ENCODE measurements around the gene TNNT2. TPM values are rescaled to one million over a fixed set of nuclear protein-coding genes. Genes with fewer than 3 reads are reported as not detected.

The TNNT2 gene
- total and polyA plus RNA-seq, 12 donors: 5,905 to 31,279 (median 7,605) TPM

- no peaks in the 10 kb centered on the region for H3K9me3 ChIP-seq
- no peak for TF ChIP-seq CTCF (IDR thresholded peaks at IDR 0.05)
- H3K36me3 ChIP-seq: peaks cover 0 to 69% (median 19%) of the 10 kb centered on the region in 9 donors
- peaks cover 0 to 38% (median 5%) of the 10 kb centered on the region in 9 donors for H3K4me1 ChIP-seq
- ATAC-seq (no peak), DNase-seq (no peak)
- 75 to 81% methylated on average over 7 of the region's 7 CpGs for WGBS, 2 donors
- intact Hi-C loops (cut with DNase I): loop anchor here in 5 of 10 donors (2.0 to 5.0 kb wide), 2 partner anchors 106 to 108 kb away; no protein-coding TSS in a partner anchor
- no peak overlapping the region for H3K4me3 ChIP-seq
- no peak overlapping the region for H3K27ac ChIP-seq
- H3K27me3 ChIP-seq: no peaks in the 10 kb centered on the region
Measured at GRCh38 chr1:201360486-201360885, 17.0 kb downstream of the TNNT2 start.

- no peaks in the 10 kb centered on the region for H3K27me3 ChIP-seq
- H3K36me3 ChIP-seq: peaks cover 0 to 63% (median 15%) of the 10 kb centered on the region in 9 donors
- no peak for TF ChIP-seq CTCF (IDR thresholded peaks at IDR 0.05)
- ATAC-seq: no peak
- H3K4me3 ChIP-seq: no peak overlapping the region
- intact Hi-C loops (cut with DNase I): loop anchor here in 7 of 10 donors (2.0 to 10.0 kb wide), 4 partner anchors 45 to 108 kb away; no protein-coding TSS in a partner anchor
- peak overlapping the region in 2 of 10 donors; percentile 2 to 25 for H3K27ac ChIP-seq
- 81 to 82% methylated on average over 2 of the region's 2 CpGs for WGBS, 2 donors
- no peak for DNase-seq
- peaks cover 0 to 39% (median under 1%) of the 10 kb centered on the region in 9 donors for H3K4me1 ChIP-seq
- no peaks in the 10 kb centered on the region for H3K9me3 ChIP-seq
Measured at GRCh38 chr1:201359873-201360210, 17.6 kb downstream of the TNNT2 start.

GRCh38 chr1:201359031-201359872 is 18.2 kb downstream of the TNNT2 start:
- peaks cover 0 to 34% (median 0%) of the 10 kb centered on the region in 9 donors for H3K4me1 ChIP-seq
- ATAC-seq: no peak
- peaks cover 0 to 57% (median 15%) of the 10 kb centered on the region in 9 donors for H3K36me3 ChIP-seq
- H3K9me3 ChIP-seq: no peaks in the 10 kb centered on the region
- 63 to 69% methylated on average over 18 of the region's 18 CpGs for WGBS, 2 donors
- TF ChIP-seq CTCF (IDR thresholded peaks at IDR 0.05): no peak
- DNase-seq: no peak
- intact Hi-C loops (cut with DNase I): loop anchor here in 2 of 10 donors (2.0 to 10.0 kb wide), 2 partner anchors 46 to 50 kb away; no protein-coding TSS in a partner anchor
- no peak overlapping the region for H3K4me3 ChIP-seq
- peak overlapping the region in 8 of 10 donors; percentile 2 to 50 (median 34) for H3K27ac ChIP-seq
- H3K27me3 ChIP-seq: no peaks in the 10 kb centered on the region

- Histone ChIP-seq H3K4me3 (no peak overlapping the region), H3K36me3 (peaks cover 0 to 50% (median 13%) of the 10 kb centered on the region in 9 donors), H3K4me1 (peaks cover 0 to 31% (median 0%) of the 10 kb centered on the region in 9 donors), H3K9me3 (no peaks in the 10 kb centered on the region), H3K27me3 (no peaks in the 10 kb centered on the region), H3K27ac (peak overlapping the region in 7 of 10 donors; percentile 2 to 50 (median 35))
- DNase-seq (no peak), ATAC-seq (peak in 2 of 8 donors; percentile 0 to 1)
- intact Hi-C loops (cut with DNase I): loop anchor here in 2 of 10 donors (2.0 to 10.0 kb wide), 2 partner anchors 46 to 50 kb away; no protein-coding TSS in a partner anchor
- 58 to 60% methylated on average over 4 of the region's 4 CpGs for WGBS, 2 donors
- no peak for TF ChIP-seq CTCF (IDR thresholded peaks at IDR 0.05)
Measured at GRCh38 chr1:201358596-201358995, 18.9 kb downstream of the TNNT2 start.

Measured in heart right ventricle (tissue), 16 donors.